GM21825 (cell line): ENCODE data around the gene TANGO2.

ENCODE experiments used
- ATAC-seq: cut with Tn5 transposase; IDR thresholded peaks from one replicate; pipeline ENCODE4 v1.9.1; 2021; ENCODE audit warnings: mild to moderate bottlenecking, moderate library complexity; ENCODE audit not compliant: unreplicated experiment

The TANGO2 gene

DNA sequence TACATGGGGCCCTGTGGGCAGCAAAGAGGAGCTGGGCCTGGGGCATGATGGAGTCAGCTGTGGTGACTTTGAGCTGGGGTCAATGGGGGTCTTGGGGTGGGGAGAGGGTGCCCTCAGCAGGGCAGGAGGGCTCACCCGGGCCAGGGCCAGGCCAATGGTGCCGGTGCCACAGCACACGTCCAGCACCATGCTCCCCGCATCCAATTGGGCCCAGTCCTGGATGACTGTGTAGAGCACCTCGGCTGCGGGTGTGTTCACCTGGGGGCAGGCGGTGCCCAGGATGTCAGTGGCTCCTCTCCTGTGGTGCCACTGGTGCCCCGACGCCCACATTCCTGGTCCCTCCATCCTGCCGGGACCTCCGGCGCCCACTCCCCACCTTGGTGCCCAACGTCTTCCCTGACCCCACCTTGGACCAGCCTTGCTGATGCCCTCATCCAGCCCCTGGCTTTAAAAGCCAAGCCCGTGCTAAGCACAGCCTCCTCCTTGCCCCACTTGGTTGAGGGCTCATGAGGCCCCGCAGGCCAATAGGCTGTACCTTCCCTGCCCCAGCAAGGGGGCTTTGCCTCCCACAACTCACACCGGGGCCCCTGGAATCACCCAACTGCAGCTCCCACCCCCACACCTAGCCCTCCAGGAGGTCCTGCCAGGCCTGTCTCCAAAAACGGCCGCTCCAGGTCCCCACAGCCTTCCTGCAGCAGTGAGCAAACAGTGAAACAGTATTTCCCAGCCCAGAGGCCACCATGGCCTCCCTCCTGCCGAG, 92.8 kb downstream of the TANGO2 start:
- no peak for ATAC-seq

DNA sequence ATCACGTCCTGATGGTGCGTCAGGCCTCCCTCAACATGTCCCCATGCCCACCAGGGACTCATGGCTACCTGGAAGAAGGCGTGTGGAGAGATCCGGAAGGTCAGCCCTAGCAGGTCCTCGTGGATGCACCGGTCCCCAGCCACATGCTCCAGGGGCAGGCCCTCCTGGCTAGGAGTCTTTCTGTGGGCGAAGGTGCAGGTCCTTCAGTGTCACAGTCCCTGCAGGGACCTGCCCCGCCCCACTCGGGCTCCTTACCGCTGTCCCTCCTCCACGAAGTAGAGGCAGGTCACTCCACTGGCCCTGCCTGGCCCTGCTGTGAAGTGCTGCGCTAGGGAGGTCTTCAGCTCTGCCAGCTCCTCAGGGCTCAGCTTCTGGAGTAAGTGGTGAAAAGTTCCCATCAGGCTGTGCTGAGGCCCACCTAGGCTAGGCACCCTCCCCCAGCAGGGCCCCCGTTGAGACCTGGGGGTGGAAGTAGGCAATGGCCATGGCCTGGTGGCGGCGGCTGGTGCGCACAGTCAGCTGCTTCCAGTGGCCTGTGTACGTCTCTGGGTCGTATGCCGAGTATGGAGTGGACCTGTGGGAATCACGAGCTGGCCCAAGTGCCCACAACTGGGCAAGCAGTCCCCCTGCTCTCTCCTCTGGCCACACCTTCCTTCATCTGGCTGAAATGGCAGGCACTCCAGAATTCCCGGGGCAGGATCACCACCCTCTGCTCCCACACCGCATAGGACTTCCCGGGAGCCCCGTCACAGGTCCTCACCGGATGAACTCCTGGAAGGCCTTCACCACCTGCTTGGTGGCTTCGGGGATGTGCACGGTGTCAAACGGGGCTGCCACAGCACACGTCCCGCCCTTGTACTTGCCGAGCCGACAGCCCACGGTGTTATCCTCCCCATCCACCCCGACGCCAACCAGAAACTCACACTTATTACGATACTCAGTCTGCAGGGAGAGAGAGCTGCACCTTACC, 93.9 kb downstream of the TANGO2 start:
- ATAC-seq: no peak

DNA sequence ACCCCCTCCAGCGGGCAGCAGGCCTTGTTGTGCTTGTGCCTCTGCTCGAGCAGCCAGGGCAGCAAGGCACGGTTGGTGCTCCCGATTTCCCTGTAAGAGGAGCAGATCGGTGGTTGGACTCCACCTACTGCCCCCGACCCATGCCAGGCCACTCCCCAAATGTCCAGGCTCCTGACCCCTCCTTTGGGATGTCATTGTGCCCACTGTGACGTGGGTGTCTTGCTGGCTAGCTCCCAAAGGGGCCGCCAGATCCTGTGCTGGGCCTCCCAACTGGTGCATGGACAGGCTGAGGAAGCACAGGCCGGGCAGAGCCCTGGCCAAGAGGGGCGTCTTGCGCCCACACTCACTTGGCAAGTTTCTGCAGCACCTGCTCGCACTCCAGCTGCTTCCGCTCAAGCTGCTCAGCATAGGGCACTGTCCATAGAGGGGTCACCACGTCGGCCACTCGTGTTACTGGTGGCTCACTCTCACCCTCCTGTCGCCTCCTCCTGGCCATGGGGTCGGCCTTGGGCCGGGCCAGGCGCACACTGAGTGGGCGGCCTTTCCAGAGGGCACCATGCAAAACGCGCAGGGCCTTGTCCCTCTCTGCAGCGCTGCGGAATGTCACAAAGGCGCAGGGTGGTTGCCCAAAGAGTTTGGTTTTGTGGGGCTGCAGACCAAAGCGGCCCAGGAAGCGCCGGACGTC, 94.9 kb downstream of the TANGO2 start, which contains the start of gene RANBP1:
Gene RANBP1, plus strand, starts transcription at position 414 of the 685 bp plus-strand sequence. Its CDS starts 81 bp downstream, at position 495.
- no peak for ATAC-seq

DNA sequence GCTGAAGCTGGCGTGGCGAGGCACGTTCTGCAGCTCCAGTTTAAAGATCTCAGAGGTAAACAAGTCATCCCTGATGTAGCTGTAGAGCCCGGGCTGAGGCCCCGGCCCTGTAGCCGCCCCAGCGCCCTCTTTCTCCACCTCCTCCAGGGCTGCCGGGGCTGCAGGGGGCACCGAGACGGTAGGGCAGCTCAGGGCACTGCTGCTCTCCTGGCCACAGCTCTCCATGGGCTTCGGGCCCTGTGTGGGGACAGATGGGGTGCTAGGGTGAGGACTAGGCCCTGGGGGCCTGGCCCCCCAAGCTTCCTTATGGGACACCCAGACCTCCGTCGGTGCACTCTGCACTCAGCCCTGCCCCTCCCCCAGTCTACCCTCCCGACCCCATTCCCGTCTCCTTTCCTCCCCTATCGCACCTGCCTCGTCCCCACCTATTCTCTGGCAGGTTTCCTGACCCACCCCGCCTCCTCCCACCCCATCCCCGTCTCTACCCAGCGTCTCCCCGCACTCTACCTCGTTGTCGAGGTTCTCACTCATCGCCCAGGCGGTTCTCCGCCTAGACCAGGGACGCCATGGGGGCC, 95.6 kb downstream of the TANGO2 start:
- no peak for ATAC-seq
